IPS-18c (cell line): Measurements from ENCODE around the gene BTBD9.

Experiments
- H3K4me3 ChIP-seq: 2 replicates; pipeline ENCODE4 v1.7.0; 2013; ENCODE audit warnings: low read depth, mild to moderate bottlenecking, low read length, moderate library complexity; ENCODE audit not compliant: insufficient read depth
- H3K9me3 ChIP-seq: one replicate; pipeline ENCODE4 v1.6.1; 2013; ENCODE audit warnings: mild to moderate bottlenecking, low read length, moderate library complexity; ENCODE audit not compliant: control insufficient read depth, insufficient read depth

The BTBD9 gene

DNA sequence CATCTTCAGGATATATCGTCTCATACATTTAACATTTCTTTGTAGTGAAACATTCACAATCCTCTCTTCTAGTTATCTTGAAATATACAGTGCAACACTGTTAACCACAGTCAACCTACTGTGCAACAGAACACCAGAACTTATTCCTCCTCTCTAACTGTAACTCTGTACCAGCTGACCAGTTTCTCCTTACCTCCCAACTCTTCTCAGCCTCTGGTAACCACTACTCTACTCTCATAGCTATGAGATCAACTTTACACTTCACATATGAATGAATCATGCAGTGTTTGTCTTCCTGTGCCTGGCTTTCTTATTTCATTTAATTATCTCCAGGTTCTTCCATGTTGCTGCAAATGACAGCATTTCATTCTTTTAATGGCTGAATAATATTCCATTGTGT, 337.6 kb downstream of the BTBD9 start:
- no peaks in the 10 kb centered on the region for H3K9me3 ChIP-seq
- no peak overlapping the region for H3K4me3 ChIP-seq

DNA sequence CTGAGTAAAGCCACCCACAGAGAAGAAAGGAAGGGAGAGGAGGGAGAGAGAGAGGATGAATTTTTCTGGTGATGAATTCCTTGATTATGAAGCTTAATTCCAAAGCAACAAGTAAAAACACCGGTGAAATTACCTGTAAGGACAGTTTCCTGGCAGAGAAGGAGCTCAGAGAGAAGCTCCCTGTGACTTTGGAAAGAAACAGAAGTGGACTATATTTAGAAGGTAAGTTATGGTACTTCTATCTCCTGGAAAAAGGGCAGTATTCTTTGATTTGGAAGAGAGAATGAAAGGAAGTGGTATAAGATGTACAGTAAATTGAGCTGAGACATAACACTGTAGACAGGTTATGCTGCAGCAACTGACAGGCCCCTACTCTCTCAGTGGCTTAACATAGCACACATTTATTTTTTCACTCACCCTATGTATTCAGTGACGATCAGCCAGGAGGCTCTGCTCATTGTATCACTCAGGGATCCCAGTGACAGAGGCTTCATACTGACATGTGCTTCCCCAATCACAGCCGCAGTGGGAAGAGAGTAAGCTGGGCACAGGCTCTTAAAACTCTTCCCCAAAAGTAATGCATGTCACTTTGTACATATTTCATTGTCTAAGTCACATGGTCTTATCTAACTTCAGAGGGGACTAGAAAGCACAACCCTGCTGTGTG, 349.5 kb downstream of the BTBD9 start:
- no peak overlapping the region for H3K4me3 ChIP-seq
- H3K9me3 ChIP-seq = no peaks in the 10 kb centered on the region

DNA sequence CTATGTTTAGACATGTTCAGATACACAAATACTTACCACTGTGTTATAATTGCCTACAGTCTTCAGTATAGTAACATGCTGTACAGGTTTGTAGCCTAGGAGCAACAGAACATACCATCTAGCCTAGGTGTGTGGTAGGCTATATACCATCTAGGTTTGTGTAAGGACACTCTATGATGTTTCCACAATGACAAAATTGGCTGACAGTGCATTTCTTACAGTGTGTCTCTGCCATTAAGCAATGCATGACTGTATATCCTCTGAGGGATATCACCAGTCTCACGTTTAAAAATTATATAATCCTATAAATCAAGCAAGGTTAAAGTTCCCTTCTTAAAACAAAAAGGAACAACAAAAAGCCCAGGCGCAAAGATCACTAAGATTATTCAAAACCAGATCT, 352.2 kb downstream of the BTBD9 start:
- Histone ChIP-seq H3K4me3 (no peak overlapping the region), H3K9me3 (no peaks in the 10 kb centered on the region)

DNA sequence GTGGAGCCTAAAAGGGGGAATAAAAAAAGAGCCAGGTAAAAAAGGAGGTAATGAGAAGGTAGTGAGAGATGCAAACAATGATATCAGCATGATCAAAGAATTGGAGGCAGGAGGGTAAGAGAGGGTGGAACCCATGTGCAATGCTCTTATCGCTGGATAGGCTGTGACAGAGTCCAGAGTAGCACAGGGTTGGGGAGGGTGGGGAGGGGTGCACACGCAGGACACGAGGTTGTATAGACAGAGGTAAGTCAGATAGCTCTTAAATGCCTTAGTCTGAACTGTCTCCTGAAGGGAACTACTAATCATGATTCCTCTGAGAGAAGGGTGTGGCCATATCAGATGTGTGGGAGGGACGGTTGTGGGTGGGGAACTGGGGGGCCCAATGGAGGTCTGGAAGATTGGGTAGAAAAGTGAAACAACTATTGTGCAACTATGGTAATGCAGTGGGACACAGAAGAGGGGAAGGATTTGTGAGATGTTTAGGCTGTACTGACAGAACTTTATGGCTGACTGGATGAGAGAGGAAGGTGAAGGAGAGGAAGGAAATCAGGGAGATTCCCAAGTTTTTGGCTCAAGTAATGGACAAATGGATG, 354.8 kb downstream of the BTBD9 start:
- Histone ChIP-seq H3K4me3 (no peak overlapping the region), H3K9me3 (no peaks in the 10 kb centered on the region)

DNA sequence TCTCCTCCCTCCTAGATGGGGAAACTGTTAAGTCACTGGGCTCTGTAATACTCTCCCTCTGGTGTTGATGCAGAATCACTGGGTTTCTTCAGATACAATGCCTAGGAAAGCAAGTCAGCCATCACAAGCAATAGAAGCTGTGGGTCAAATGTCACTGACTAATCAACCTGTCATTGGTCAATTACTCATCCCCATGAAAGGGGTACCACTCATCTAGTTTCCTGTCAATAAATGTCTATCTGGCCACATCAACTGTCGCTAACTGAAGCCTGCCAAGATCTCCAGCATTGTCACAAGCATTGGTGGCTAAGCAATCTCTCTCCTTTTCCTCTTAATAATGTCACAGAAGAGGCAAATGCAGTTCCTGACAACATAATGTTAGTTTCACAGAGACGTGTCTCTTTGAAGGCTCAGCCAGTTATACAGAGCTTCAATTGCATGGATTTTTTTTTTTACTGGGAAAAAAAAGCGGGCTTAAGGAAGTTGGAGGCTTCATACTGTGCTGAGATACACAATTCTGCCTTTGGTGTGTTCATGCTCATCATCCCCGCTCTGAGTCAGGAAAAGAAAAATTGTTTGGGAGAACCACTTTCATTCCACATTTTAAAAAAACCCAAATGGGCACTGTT, 355.9 kb downstream of the BTBD9 start:
- H3K9me3 ChIP-seq = no peaks in the 10 kb centered on the region
- no peak overlapping the region for H3K4me3 ChIP-seq

DNA sequence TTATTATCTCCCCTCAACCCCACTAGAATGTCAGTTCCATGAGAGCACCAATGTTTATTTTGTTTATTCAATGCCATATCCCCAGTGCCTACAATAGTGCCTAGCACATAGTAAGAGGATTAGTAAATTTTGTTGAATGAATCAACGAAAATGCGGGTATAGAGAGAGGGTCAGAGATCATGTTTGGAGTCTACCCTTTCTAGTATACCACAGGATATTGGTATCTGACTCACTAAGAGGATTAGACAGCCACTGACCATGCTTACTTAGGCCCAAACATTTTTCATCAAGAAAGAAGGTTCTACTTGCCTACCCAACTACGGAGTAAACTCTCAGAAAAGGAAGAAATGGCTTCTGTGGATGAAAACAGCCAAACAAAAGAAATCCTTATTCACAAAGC, 356.8 kb downstream of the BTBD9 start:
- no peaks in the 10 kb centered on the region for H3K9me3 ChIP-seq
- H3K4me3 ChIP-seq = no peak overlapping the region

DNA sequence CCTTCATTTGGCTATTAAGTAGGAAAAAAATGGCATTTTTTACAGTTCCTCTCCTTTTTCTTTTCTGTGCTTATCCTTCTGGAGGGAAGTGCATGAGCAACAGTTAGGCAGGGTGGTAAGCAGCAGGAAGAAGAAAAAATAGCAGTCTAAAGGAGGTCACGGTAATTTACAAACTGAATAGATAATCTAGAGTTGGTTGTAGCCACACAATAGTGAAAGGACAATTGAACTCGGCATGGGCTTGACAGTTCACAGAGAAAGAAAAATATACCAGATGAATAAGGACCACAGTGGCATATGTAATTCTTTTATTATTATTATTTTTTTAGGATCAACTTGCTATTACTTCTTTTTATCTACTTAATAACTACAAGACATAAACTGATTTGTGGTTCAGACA, 358.6 kb downstream of the BTBD9 start:
- Histone ChIP-seq H3K4me3 (no peak overlapping the region), H3K9me3 (no peaks in the 10 kb centered on the region)

DNA sequence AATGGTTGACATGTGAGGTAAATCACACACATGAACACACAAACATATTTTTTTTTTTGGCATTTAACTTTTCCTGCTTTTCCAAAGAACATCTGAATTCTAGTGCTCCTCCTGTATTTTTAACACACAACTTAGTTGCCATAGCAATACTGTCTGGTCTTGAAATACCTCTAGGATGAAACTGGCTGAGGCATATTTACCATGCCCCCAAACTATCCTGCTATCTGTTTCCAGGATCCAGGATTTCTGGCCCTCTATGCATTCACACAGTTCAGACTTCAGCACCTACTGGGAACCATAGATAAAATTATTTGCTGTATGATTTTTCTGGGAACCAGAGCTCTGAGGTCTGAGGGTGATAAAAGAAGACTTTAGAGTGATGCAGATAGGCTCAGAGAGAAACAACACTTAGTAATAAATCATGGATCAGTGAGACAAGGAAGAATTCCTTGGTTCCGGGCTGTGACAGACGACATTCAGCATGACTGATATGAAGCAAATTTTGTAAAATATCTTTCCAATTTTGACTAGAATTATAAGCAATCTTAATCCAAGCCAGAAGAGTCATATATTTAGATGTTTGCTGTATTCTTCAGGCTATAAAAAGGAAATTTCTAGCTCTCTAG, 359.7 kb downstream of the BTBD9 start:
- Histone ChIP-seq H3K9me3 (no peaks in the 10 kb centered on the region), H3K4me3 (no peak overlapping the region)

DNA sequence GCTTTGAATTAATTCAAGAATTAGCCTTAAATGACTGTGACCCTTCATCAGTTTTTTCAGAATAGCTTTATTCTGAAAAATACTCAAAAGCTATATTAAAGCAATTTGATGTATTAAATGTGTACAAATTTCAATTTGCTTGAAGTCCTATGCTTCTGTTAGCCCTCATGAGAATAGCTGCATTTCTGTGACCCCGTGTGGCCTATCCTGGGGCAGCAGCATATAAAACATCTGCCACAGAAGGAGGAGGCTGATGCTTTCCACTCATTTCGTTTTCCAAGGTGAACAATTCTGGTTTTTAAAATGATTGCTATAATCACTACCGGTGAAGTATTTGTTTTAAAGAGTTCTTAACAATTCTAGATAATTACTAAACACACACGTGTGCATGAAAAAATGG, 360.3 kb downstream of the BTBD9 start:
- Histone ChIP-seq H3K9me3 (no peaks in the 10 kb centered on the region), H3K4me3 (no peak overlapping the region)

DNA sequence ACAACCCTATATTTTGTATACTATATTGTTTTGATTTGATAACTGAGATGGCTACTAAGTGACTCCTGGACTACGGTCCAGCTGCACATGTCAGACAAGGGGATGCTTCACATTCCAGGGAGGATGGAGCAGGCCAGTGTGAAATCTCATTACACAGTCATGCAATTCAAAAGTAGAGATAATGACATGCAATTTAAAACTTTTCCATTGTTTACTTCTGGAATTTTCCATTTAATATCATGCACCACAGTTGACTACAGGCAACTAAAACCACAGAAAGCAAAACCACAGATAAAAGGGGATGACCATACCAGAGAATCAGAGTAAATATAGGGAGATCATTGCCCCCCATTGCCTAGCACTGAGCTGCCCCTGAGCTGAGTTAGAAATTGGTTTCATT, 366.4 kb downstream of the BTBD9 start:
- H3K4me3 ChIP-seq = no peak overlapping the region
- H3K9me3 ChIP-seq = no peaks in the 10 kb centered on the region

DNA sequence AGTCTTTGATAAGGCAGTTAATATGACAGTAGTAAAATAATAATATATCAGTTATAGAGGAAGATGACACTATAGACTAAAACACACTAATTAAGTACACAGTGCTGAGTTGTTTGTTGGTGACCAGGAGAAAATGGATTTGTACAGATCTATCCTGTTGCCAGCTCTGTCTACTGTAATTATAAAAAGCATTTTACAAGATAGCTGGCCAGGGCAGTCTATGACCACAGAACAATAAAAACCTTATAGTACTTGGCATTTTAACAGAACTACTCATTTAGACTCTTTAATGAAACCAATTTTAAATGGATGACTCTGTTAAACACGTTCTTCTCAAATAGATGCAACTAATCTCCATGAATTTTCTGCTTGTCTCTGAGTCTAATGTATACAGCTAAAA, 367.5 kb downstream of the BTBD9 start:
- Histone ChIP-seq H3K4me3 (no peak overlapping the region), H3K9me3 (no peaks in the 10 kb centered on the region)

DNA sequence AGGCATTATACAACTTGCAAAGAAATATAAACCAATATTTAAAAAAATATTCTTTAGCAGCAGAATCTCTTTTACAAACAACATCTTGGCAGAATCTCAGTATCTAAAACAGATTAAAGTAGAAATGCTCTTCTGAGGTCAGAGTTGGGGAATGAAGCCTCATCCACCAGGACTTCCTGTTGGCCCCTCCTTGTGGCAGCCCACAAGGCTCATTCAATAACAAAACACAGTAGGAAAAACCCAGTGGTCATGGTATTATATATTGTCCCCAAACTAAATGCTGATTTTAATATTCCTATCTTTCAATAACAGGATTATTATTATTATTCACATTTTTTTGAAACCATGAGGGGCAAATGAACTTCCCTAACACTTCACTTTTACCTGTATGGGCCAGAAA, 368.6 kb downstream of the BTBD9 start:
- H3K9me3 ChIP-seq = no peaks in the 10 kb centered on the region
- no peak overlapping the region for H3K4me3 ChIP-seq

DNA sequence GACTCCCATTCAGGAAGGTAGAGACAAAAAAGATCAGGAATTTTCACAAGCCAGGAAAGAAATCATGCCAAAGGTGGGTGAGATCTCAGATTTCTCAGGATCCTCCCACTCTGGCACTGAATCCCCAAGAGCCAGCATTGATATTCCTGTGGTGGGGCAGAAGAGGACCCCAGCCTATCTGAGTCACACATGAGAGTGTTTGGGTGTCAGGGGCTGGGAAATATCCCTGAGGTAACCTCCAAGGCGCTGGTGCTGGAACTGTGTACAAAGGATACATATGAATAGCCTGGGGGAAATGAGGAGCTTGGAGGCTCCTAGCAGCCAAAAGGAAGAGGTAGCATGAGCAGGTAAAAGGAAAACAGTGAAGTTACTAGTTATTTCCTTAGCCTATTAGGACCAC, 369.4 kb downstream of the BTBD9 start:
- no peaks in the 10 kb centered on the region for H3K9me3 ChIP-seq
- no peak overlapping the region; the same call in 1 of the 2 replicates for H3K4me3 ChIP-seq

DNA sequence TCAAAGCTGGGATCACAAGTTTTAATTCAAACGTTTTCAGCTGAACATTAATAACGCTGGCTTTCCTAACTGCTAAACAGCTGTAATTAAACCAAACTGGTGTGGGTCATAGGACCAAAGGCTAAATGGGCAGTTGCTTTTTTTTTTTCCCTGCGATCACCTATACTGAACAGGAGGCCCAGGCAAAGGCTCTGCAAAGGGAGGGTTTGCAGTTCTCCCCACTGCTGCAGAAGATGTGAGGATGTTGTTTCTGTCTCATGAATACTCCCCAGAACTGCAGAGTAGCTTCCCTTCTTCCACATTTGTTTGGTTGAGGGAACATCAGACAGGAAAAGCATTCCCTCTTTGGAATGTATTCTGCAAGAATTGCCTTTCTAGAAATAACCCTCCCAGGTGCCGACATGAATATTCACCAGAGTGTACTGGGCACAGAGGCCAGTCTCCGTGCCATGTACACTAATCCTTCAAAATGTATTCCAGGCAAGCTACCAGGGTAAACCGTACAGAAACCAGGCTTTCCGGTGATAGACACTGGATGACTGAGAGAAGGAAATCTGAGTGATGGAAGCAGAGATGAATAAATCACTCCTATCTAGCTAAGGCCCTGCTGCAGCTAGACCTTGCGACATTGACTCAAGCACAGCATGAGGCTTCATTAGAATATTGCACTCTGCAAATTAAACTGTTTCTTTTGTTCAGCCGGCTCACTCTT, 370.1 kb downstream of the BTBD9 start:
- H3K4me3 ChIP-seq = no peak overlapping the region
- H3K9me3 ChIP-seq = no peaks in the 10 kb centered on the region

DNA sequence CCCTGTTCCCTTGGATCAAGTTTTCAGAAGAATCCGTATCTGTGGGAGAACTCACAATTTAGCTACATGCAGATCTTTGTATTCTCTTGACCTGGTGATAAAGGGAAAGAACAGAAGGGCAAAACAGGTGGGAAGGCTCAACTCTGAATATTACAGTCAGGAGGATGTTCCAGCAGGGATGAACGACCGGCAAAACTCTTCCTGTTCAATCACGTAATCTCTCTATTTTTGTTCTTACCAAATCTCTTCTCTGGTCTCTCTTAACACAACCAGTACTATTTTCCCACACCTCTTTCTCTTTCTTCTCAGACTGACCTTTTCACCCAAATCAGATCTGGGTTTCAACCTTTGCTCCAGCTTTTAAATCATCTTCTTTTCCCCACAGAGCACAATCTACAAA, 371.4 kb downstream of the BTBD9 start:
- Histone ChIP-seq H3K4me3 (no peak overlapping the region), H3K9me3 (no peaks in the 10 kb centered on the region)

DNA sequence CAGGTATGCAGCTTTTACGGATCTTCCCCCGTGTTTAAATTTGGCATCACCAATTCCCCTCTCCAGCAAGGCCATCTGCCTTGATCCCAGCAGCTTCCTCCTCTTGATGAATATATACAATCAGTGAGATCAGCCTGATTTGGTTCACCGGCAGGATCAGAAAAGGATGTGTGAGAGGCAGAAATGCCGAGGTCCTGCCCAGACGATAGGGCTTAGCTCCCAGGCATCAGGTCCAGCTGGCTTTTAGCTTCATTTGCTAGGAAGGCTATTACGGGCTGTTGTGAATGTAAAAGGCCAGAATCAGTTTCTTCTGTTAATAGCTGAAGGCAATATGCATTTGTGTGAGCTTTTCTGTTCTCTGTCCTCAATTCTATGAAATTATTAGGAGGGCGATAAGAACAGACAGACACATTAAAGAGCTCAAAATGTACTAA, 372.8 kb downstream of the BTBD9 start:
- Histone ChIP-seq H3K9me3 (no peaks in the 10 kb centered on the region), H3K4me3 (no peak overlapping the region)

DNA sequence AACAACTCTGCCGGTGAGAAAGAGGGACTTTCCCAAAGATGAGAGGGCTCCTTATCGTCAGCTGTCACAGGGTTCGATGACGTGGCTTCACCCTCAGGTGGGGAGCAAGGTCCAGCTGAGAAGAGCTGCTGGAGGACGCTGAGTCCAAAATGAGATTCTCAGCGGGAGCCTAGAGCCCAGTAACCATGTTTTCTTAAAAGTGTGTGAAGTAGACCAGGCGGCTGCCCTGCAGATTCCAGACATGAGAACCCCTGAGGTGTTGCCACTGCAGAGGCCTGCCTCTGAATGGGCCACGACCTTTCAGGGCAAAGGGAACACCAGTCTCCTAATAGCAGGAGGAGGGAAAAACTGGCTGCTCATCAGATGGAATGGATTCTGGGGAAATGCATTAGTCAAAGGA, 375.1 kb downstream of the BTBD9 start:
- no peaks in the 10 kb centered on the region for H3K9me3 ChIP-seq

DNA sequence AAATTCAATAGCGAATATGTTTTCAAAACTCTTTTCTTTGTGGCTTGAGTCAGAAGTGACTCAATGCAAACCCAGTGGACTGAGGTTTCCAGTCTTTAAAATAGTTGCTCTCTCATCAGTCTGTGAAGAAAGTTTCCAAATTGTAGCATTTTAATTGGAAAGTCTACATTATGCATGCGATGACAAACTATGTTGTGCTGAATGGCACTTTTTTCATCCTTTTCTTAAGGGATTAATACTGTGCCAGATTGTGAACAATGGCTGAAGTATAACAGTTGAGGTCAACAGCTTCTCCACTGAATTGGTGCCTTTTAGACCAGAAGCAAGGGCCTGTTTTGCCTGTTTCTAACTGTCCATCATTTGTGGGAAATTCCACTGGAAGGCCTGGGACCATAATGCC, 377.1 kb downstream of the BTBD9 start:
- Histone ChIP-seq H3K4me3 (no peak overlapping the region), H3K9me3 (no peaks in the 10 kb centered on the region)

More for the DNA sequence above, 375.1 kb downstream of the BTBD9 start:
- H3K4me3 ChIP-seq = no peak overlapping the region
